Central memory CD8-positive, alpha-beta T cell (primary cell): ENCODE results near the gene C11orf54.
"Not testable (repeated sequence)": the region's sequence is repeated elsewhere in the genome, so short reads cannot be mapped to it uniquely, and the experiment has no call there.

Experiments used
- ATAC-seq: fragments of 150-1000 bp; cut with Tn5 transposase; replicated peaks from 2 replicates; pipeline ENCODE4 v1.10.0; 2022; ENCODE audit warnings: mild to moderate bottlenecking, moderate FRiP score, moderate number of reproducible peaks; ENCODE audit not compliant: poor library complexity, severe bottlenecking; ENCODE audit errors: extremely low read depth
- DNase-seq, 2 donors: peaks; one replicate each; pipeline ENCODE4 v3.0.0; 2021; ENCODE audit warnings: low spot score in 2 of 2
- H3K27ac Mint-ChIP-seq: one replicate; pipeline ENCODE4 v1.8.0; 2022; ENCODE audit warnings: low read depth, mild to moderate bottlenecking, moderate library complexity, mixed read lengths
- H3K27me3 Mint-ChIP-seq: one replicate; pipeline ENCODE4 v1.8.0; 2022; ENCODE audit warnings: mixed read lengths
- H3K36me3 Mint-ChIP-seq: one replicate; pipeline ENCODE4 v1.8.0; 2022; ENCODE audit warnings: mild to moderate bottlenecking, moderate library complexity, mixed read lengths; ENCODE audit not compliant: insufficient read depth
- H3K4me1 Mint-ChIP-seq: one replicate; pipeline ENCODE4 v1.8.0; 2022; ENCODE audit warnings: mixed read lengths
- H3K4me3 Mint-ChIP-seq: one replicate; pipeline ENCODE4 v1.8.0; 2022; ENCODE audit warnings: mild to moderate bottlenecking, moderate library complexity, mixed read lengths
- H3K9me3 Mint-ChIP-seq: one replicate; pipeline ENCODE4 v1.8.0; 2022; ENCODE audit warnings: mixed read lengths

Gene C11orf54

GRCh38 chr11:93738647-93739081 is 2.8 kb upstream of the C11orf54 start:
- H3K4me1 Mint-ChIP-seq: peaks cover 75% of the 10 kb centered on the region

GRCh38 chr11:93740031-93740729 is 1.3 kb upstream of the C11orf54 start:
- H3K4me3 Mint-ChIP-seq: peak overlapping the region; percentile 100
- H3K27me3 Mint-ChIP-seq: no peaks in the 10 kb centered on the region
- H3K9me3 Mint-ChIP-seq: no peaks in the 10 kb centered on the region
- DNase-seq: no peak
- H3K4me1 Mint-ChIP-seq: peaks cover 75% of the 10 kb centered on the region
- peaks cover 59% of the 10 kb centered on the region for H3K36me3 Mint-ChIP-seq
- ATAC-seq: no peak
- peak overlapping the region; percentile 99 for H3K27ac Mint-ChIP-seq

More at GRCh38 chr11:93738647-93739081, 2.8 kb upstream of the C11orf54 start:
- no peak for ATAC-seq
- no peaks in the 10 kb centered on the region for H3K9me3 Mint-ChIP-seq
- H3K4me3 Mint-ChIP-seq: peak overlapping the region; percentile 100
- no peak for DNase-seq
- peak overlapping the region; percentile 99 for H3K27ac Mint-ChIP-seq
- H3K27me3 Mint-ChIP-seq: no peaks in the 10 kb centered on the region
- H3K36me3 Mint-ChIP-seq: peaks cover 71% of the 10 kb centered on the region

GRCh38 chr11:93740730-93741093 is 760 bp upstream of the C11orf54 start:
- H3K9me3 Mint-ChIP-seq: no peaks in the 10 kb centered on the region
- H3K36me3 Mint-ChIP-seq: peaks cover 57% of the 10 kb centered on the region
- ATAC-seq (peak; percentile 65), DNase-seq (peak in 1 of 2 donors; percentile 57)
- H3K4me1 Mint-ChIP-seq: peaks cover 73% of the 10 kb centered on the region
- H3K4me3 Mint-ChIP-seq: peak overlapping the region; percentile 100
- peak overlapping the region; percentile 99 for H3K27ac Mint-ChIP-seq
- H3K27me3 Mint-ChIP-seq: no peaks in the 10 kb centered on the region

- ATAC-seq (peak; percentile 1), DNase-seq (no peak)
- no peaks in the 10 kb centered on the region for H3K27me3 Mint-ChIP-seq
- H3K4me3 Mint-ChIP-seq: peak overlapping the region; percentile 100
- peak overlapping the region; percentile 99 for H3K27ac Mint-ChIP-seq
- H3K4me1 Mint-ChIP-seq: peaks cover 62% of the 10 kb centered on the region
- H3K36me3 Mint-ChIP-seq: peaks cover 46% of the 10 kb centered on the region
- H3K9me3 Mint-ChIP-seq: no peaks in the 10 kb centered on the region
These were observed 382 bp downstream of the C11orf54 start for GRCh38 chr11:93741882-93742226.

GRCh38 chr11:93743291-93743690 is 1.8 kb downstream of the C11orf54 start:
- Mint-ChIP-seq H3K27me3 (no peaks in the 10 kb centered on the region), H3K4me1 (peaks cover 47% of the 10 kb centered on the region), H3K27ac (no peak overlapping the region), H3K36me3 (peaks cover 33% of the 10 kb centered on the region), H3K4me3 (peak overlapping the region; percentile 100), H3K9me3 (no peaks in the 10 kb centered on the region)
- DNase-seq (no peak), ATAC-seq (no peak)

- ATAC-seq (no peak), DNase-seq (no peak)
- H3K9me3 Mint-ChIP-seq: no peaks in the 10 kb centered on the region
- no peaks in the 10 kb centered on the region for H3K27me3 Mint-ChIP-seq
- H3K4me3 Mint-ChIP-seq: no peak overlapping the region
- peaks cover 34% of the 10 kb centered on the region for H3K4me1 Mint-ChIP-seq
- peaks cover 25% of the 10 kb centered on the region for H3K36me3 Mint-ChIP-seq
- H3K27ac Mint-ChIP-seq: no peak overlapping the region
These were observed 3.2 kb downstream of the C11orf54 start for GRCh38 chr11:93744669-93745004.

GRCh38 chr11:93745005-93745755 is 3.7 kb downstream of the C11orf54 start:
- not testable (repeated sequence) for H3K9me3 Mint-ChIP-seq, H3K27ac Mint-ChIP-seq, H3K4me3 Mint-ChIP-seq, DNase-seq, ATAC-seq, H3K27me3 Mint-ChIP-seq
- peaks cover 28% of the 10 kb centered on the region for H3K4me1 Mint-ChIP-seq
- H3K36me3 Mint-ChIP-seq: peaks cover 20% of the 10 kb centered on the region

- ATAC-seq (no peak), DNase-seq (no peak)
- no peak overlapping the region for H3K4me3 Mint-ChIP-seq
- no peak overlapping the region for H3K27ac Mint-ChIP-seq
- H3K27me3 Mint-ChIP-seq: no peaks in the 10 kb centered on the region
- no peaks in the 10 kb centered on the region for H3K9me3 Mint-ChIP-seq
- peaks cover 19% of the 10 kb centered on the region for H3K4me1 Mint-ChIP-seq
- H3K36me3 Mint-ChIP-seq: peaks cover 14% of the 10 kb centered on the region
These were observed 4.6 kb downstream of the C11orf54 start for GRCh38 chr11:93746101-93746500.

GRCh38 chr11:93747122-93747521 is 5.7 kb downstream of the C11orf54 start:
- no peak for ATAC-seq
- no peak overlapping the region for H3K4me3 Mint-ChIP-seq
- H3K4me1 Mint-ChIP-seq: peaks cover 12% of the 10 kb centered on the region
- H3K9me3 Mint-ChIP-seq: no peaks in the 10 kb centered on the region
- H3K36me3 Mint-ChIP-seq: peaks cover 3% of the 10 kb centered on the region
- H3K27me3 Mint-ChIP-seq: no peaks in the 10 kb centered on the region
- H3K27ac Mint-ChIP-seq: no peak overlapping the region
- no peak for DNase-seq

GRCh38 chr11:93751001-93751400 is 9.5 kb downstream of the C11orf54 start:
- Mint-ChIP-seq H3K9me3 (no peaks in the 10 kb centered on the region), H3K27me3 (no peaks in the 10 kb centered on the region), H3K4me1 (no peaks in the 10 kb centered on the region), H3K27ac (no peak overlapping the region), H3K4me3 (no peak overlapping the region), H3K36me3 (peaks cover 13% of the 10 kb centered on the region)
- DNase-seq (no peak), ATAC-seq (no peak)

GRCh38 chr11:93753241-93753640 is 11.8 kb downstream of the C11orf54 start:
- H3K27ac Mint-ChIP-seq: no peak overlapping the region
- H3K4me3 Mint-ChIP-seq: no peak overlapping the region
- no peak for ATAC-seq
- H3K27me3 Mint-ChIP-seq: no peaks in the 10 kb centered on the region
- no peaks in the 10 kb centered on the region for H3K4me1 Mint-ChIP-seq
- no peaks in the 10 kb centered on the region for H3K9me3 Mint-ChIP-seq
- H3K36me3 Mint-ChIP-seq: peaks cover 17% of the 10 kb centered on the region
- DNase-seq: no peak

GRCh38 chr11:93756748-93757147 is 15.3 kb downstream of the C11orf54 start:
- no peak overlapping the region for H3K27ac Mint-ChIP-seq
- ATAC-seq (no peak), DNase-seq (no peak)
- no peaks in the 10 kb centered on the region for H3K27me3 Mint-ChIP-seq
- H3K9me3 Mint-ChIP-seq: no peaks in the 10 kb centered on the region
- peaks cover 27% of the 10 kb centered on the region for H3K36me3 Mint-ChIP-seq
- no peaks in the 10 kb centered on the region for H3K4me1 Mint-ChIP-seq
- no peak overlapping the region for H3K4me3 Mint-ChIP-seq

- Mint-ChIP-seq H3K4me1 (no peaks in the 10 kb centered on the region), H3K9me3 (no peaks in the 10 kb centered on the region), H3K36me3 (peaks cover 27% of the 10 kb centered on the region), H3K27me3 (no peaks in the 10 kb centered on the region), H3K4me3 (no peak overlapping the region), H3K27ac (no peak overlapping the region)
- no peak for ATAC-seq
- no peak for DNase-seq
These were observed 15.8 kb downstream of the C11orf54 start for GRCh38 chr11:93757301-93757700.
